WI38 (cell line): ENCODE data around the gene WDR31.
"Not testable (repeated sequence)": the region's sequence is repeated elsewhere in the genome, so short reads cannot be mapped to it uniquely, and the experiment has no call there.

Experiments used
- H3K4me3 ChIP-seq: 2 replicates; pipeline ENCODE4 v1.5.1; 2011; ENCODE audit warnings: low read depth, mild to moderate bottlenecking, control low read depth, low read length
- TF ChIP-seq, protein P1 (sequence below): IDR thresholded peaks from 2 replicates; pipeline ENCODE4 v1.5.1; 2012; ENCODE audit warnings: low read depth, mild to moderate bottlenecking, control low read depth, low read length

The WDR31 gene

DNA sequence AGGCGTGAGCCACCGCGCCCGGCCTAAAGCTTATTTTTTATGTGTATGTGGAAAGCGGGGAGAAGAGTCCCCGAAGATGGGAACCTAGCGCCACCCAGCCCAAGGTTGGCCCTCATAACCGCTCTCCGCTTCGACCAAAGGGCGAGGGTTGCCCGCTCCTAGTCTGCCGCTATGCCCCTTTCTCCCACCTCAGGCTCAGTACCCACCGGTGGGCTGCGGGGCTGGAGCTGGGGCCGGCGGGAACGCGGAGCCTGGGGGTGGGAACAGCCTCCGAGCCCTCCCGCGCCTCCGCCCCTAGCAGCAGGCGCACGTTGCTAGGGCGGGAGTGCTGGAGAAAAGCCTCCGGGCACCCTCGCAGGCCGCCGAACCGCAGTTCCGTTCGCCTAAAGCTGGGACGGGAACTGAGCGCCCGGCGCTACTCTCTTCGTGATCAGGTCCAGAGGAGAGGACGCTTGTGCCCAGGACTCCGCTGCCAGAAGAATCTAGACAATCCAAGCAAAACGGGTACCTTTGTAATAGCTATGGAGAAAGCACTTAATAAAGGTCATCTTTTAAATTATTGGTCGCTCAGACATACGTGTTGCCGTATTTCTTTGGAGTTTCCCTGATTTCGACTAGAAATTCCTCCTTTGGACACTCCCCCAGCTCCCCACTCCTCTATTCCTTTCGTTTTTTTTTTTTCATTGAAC, at the start of gene WDR31:
WDR31 (minus strand) TSS at position 265 of the 689 bp plus-strand sequence. CDS start 8,253 bp downstream, outside the sequence.
- H3K4me3 ChIP-seq, result peak within 1 kb of the TSS; percentile 84

DNA sequence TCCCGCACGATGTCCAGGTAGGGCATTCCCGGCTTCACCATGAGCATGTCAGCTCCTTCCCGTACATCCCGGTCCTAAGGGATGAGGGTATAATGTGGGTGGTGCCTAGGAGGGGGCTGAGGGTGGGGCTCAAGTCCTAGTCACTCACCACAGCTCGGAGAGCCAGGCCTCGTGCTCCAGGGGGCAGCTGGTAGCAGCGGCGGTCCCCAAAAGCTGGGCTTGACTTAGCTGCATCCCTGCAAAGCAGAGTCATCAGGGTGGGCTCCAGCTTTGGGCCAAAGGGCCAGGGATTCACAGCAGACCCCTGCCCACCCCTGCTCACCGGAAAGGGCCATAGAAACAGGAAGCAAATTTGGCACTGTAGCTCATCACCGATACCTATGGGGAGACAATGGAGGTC, 49.4 kb upstream of the WDR31 start:
- H3K4me3 ChIP-seq, result no peak overlapping the region
- TF ChIP-seq, protein P1, sequence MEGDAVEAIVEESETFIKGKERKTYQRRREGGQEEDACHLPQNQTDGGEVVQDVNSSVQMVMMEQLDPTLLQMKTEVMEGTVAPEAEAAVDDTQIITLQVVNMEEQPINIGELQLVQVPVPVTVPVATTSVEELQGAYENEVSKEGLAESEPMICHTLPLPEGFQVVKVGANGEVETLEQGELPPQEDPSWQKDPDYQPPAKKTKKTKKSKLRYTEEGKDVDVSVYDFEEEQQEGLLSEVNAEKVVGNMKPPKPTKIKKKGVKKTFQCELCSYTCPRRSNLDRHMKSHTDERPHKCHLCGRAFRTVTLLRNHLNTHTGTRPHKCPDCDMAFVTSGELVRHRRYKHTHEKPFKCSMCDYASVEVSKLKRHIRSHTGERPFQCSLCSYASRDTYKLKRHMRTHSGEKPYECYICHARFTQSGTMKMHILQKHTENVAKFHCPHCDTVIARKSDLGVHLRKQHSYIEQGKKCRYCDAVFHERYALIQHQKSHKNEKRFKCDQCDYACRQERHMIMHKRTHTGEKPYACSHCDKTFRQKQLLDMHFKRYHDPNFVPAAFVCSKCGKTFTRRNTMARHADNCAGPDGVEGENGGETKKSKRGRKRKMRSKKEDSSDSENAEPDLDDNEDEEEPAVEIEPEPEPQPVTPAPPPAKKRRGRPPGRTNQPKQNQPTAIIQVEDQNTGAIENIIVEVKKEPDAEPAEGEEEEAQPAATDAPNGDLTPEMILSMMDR, result no peak

More for the DNA sequence above, at the start of gene WDR31:
- TF ChIP-seq, protein P1, result no peak

DNA sequence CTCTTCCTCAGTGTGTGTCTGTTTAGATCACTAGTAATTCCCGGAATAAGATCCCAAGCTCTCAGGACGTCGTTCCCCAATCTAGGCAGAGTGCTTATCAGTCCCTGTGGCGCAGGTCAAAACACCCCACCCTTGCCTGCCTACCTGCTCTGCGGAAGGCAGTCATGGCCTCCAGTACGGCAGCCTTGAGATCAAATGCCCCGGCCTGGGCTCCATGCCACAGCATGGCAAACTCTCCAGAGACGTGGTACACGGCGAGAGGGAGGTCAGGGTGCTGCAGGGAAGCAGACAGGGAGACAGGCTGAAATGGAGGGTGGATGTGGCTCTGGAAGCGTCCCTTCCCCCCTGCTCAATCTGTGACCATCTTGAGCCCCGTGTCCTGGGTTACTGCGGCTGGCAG, 48.8 kb upstream of the WDR31 start:
- H3K4me3 ChIP-seq, result no peak overlapping the region
- TF ChIP-seq, protein P1, result no peak

DNA sequence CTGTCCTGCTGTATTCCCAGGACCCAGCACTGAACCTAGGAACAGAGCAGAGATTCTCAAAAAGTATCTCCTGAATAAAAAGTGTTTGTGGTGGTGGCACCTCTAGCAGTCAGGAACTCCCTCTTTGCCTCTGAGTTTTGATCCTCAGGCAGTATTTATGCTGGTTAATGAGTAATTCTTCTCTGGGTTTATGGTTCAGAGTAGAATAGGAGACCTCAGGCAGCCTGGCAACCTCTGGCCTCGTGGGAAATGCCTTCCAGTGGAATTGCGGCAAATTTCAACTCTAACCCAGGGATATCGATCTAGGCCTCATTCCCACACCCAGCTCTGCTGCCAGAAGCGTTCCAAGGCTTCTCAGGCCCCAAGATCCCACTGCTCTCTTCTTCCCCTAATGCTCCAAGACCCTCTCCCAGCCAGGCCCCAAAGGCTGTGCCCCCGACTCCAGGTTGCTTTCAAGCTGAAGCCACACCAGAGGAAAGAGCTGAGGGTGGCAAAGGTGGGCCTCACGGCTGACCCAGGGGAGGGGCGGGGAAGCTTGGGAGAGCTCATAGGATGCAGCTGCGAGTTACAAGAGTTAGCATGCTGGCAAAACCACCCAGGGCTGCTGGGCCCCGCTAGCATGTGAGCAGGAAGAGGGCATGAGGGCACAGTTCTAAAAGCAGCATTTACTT, 47.6 kb upstream of the WDR31 start:
- TF ChIP-seq, protein P1, result no peak
- no peak overlapping the region for H3K4me3 ChIP-seq

DNA sequence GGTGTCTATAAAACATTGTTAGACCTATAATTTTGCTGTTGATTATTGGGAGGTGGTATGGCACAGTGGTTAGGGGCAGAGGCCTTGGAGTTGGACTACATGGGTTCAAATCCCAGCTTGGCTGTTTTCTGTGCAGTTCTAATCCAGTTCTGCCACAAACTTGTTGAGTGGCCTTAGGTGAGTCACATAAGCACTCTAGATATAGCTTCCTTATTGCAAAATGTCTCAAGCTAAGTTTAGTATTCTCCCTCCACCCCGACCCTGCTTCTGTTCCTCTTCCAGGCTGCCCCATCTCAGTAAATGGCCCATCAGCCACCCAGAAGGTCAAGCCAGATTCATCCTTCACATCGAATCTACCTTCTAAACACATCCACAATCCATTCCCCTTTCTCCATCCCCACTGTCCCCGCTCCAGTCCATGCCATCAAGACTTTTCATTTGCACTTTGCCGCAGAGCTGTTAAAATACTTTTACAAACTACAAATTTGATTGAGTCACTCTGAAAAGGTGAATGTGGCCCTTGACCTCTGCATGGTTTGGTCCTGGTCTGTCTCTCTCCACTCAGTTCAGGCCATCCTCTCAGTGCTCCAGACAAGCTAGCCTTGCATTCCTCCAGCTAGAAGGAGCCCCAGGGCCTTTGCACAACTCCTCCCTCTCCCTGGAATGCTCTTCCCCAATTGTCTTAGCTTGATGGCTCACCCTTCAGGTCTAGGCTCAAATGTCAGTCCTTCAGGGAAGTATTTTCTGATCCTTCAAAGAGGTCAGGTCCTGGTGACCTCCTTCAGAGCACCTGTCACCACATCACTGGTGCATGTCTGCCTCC, 46.7 kb upstream of the WDR31 start:
- TF ChIP-seq, protein P1, result no peak
- H3K4me3 ChIP-seq, result no peak overlapping the region

DNA sequence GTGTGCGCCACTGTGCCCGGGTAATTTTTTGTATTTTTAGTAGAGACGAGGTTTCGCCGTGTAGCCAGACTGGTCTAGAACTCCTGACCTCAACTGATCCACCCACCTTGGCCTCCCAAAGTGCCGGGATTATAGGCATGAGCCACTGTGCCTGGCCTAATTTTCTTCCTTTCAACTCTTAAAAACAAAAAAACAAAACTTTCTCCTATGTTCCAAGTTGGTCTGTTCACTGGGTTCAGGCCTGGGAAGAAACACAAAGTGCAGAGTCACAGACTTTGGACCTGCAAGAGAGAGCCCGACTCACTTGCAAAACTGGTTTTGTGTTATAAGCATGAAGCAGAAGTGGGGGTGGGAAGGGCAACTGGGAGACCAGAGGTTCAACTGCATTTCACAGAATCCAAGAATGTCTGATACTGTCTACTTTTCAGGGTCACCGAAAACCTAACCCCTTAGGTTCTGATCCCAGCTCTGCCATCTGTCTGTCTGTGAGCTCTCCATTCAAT, 41.9 kb upstream of the WDR31 start:
- TF ChIP-seq, protein P1, result no peak
- no peak overlapping the region for H3K4me3 ChIP-seq

DNA sequence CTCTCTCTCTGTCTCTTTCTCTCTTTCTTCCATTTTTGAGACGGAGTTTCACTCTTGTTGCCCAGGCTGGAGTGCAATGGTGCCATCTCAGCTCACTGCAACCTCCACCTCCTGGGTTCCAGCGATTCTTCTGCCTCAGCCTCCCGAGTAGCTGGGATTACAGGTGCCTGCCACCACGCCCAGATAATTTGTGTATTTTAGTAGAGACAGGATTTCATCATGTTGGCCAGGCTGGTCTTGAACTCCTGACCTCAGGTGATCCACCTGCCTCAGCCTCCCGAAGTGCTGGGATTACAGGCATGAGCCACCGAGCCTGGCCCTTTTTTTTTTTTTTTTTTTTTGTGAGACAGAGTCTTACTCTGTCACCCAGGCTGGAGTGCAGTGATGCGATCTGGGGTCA, 41.4 kb upstream of the WDR31 start:
- not testable (repeated sequence) for H3K4me3 ChIP-seq
